H1 (cell line): ENCODE results near the gene PLXNA4. TPM values are rescaled to one million over a fixed set of nuclear protein-coding genes. Genes with fewer than 3 reads are reported as not detected.

Source experiments
- CTCF ChIA-PET: fragments of 300-600 bp; sonication (Branson Sonifier 250); formaldehyde crosslinking; loops from one replicate; lab custom pipeline; 2021; ENCODE audit not compliant: partially characterized antibody; lab: Charles Lee
- POLR2A ChIA-PET: fragments of 300-600 bp; sonication (Branson Sonifier 250); formaldehyde crosslinking; loops from one replicate; lab custom pipeline; 2021; ENCODE audit warnings: inconsistent platforms; ENCODE audit not compliant: partially characterized antibody; lab: Charles Lee
- DNase-seq, 2 experiments: peaks; one replicate each; pipeline versions ENCODE4 v3.0.0 to v3.0.0-alpha.2; 2010 to 2022; ENCODE audit warnings: low spot score in 2 of 2, low read depth in 1 of 2, mixed read lengths in 1 of 2
- FAIRE-seq: peaks from 2 replicates; lab custom pipeline; 2011; peaks lifted over from hg19 to GRCh38; lab: Jason Lieb, UNC
- H2AFZ ChIP-seq: 2 replicates; pipeline ENCODE4 v1.8.1; 2012; ENCODE audit warnings: low read length, inconsistent platforms
- H2AK5ac ChIP-seq: 2 replicates; pipeline ENCODE4 v1.6.1; 2013; ENCODE audit warnings: low read depth, low read length
- H2BK120ac ChIP-seq: replicated peaks from 2 replicates; pipeline ENCODE3; 2013; ENCODE audit warnings: low read depth, low read length, inconsistent platforms
- H2BK12ac ChIP-seq: 2 replicates; pipeline ENCODE4 v1.6.1; 2013; ENCODE audit warnings: low read depth, low read length
- H2BK15ac ChIP-seq: 2 replicates; pipeline ENCODE4 v1.6.1; 2013; ENCODE audit warnings: low read length
- H2BK20ac ChIP-seq: 2 replicates; pipeline ENCODE4 v1.6.1; 2013; ENCODE audit warnings: low read length
- H2BK5ac ChIP-seq: 2 replicates; pipeline ENCODE4 v1.6.1; 2013; ENCODE audit warnings: low read depth, low read length
- H3K14ac ChIP-seq: 2 replicates; pipeline ENCODE4 v1.6.1; 2013; ENCODE audit warnings: inconsistent platforms; ENCODE audit not compliant: insufficient read length
- H3K18ac ChIP-seq: 2 replicates; pipeline ENCODE4 v1.6.1; 2013; ENCODE audit warnings: low read length; ENCODE audit errors: extremely low read depth
- H3K23ac ChIP-seq: 2 replicates; pipeline ENCODE4 v1.6.1; 2013; ENCODE audit warnings: inconsistent platforms; ENCODE audit not compliant: insufficient read length
- H3K23me2 ChIP-seq: 2 replicates; pipeline ENCODE4 v1.6.1; 2013; ENCODE audit warnings: low read depth, low read length
- H3K27ac ChIP-seq: 2 replicates; pipeline ENCODE4 v1.6.1; 2011; ENCODE audit warnings: low read depth, low read length, inconsistent platforms
- H3K27me3 ChIP-seq, 4 experiments: replicated peaks in 1 of 4; 1 replicate in 1 of 4; 2 replicates in 3 of 4; pipeline versions ENCODE4 v1.6.1 to v1.8.1; 2011 to 2013; ENCODE audit warnings: low read length in 3 of 4, mild to moderate bottlenecking in 3 of 4, inconsistent platforms in 2 of 4, mixed read lengths in 2 of 4, moderate library complexity in 1 of 4; ENCODE audit not compliant: control insufficient read depth in 3 of 4, insufficient read depth in 3 of 4; ENCODE audit errors: extremely low read depth in 1 of 4
- H3K36me3 ChIP-seq, 4 experiments: 2 replicates each; pipeline versions ENCODE4 v1.6.1 to v1.8.1; 2011 to 2013; ENCODE audit warnings: mild to moderate bottlenecking in 4 of 4, low read length in 3 of 4, moderate library complexity in 2 of 4, control low read depth in 1 of 4, inconsistent platforms in 1 of 4; ENCODE audit not compliant: insufficient read depth in 4 of 4, control insufficient read depth in 2 of 4
- H3K4ac ChIP-seq: replicated peaks from 2 replicates; pipeline ENCODE3; 2013; ENCODE audit warnings: low read length, low read depth, mixed read lengths, inconsistent platforms; ENCODE audit not compliant: insufficient read length
- H3K4me1 ChIP-seq, 4 experiments: replicated peaks in 1 of 4; 1 replicate in 1 of 4; 2 replicates in 3 of 4; pipeline versions ENCODE4 v1.6.1 to v1.8.1; 2011 to 2013; ENCODE audit warnings: low read length in 3 of 4, inconsistent platforms in 2 of 4, mixed read lengths in 1 of 4; ENCODE audit not compliant: insufficient read depth in 4 of 4, control insufficient read depth in 3 of 4
- H3K4me2 ChIP-seq, 2 experiments: 2 replicates each; pipeline versions ENCODE4 v1.6.1 to v1.8.1; 2011 to 2013; ENCODE audit warnings: low read depth in 2 of 2, low read length in 2 of 2, control low read depth in 1 of 2, inconsistent platforms in 1 of 2, mild to moderate bottlenecking in 1 of 2; ENCODE audit not compliant: insufficient read depth in 1 of 2
- H3K4me3 ChIP-seq, 4 experiments: fragments of 200-600, 300-600 bp in 1 of 4; sonication (generic), shearing (Covaris generic), sonication (Bioruptor Twin) in 1 of 4; 2 replicates each; pipeline versions ENCODE4 v1.5.1 to v1.8.1; 2011 to 2016; ENCODE audit warnings: low read length in 4 of 4, low read depth in 3 of 4, control low read depth in 2 of 4, inconsistent platforms in 2 of 4, mild to moderate bottlenecking in 2 of 4, mixed read lengths in 1 of 4, moderate library complexity in 1 of 4; ENCODE audit not compliant: insufficient read depth in 2 of 4; ENCODE audit errors: extremely low read depth in 1 of 4
- H3K56ac ChIP-seq: replicated peaks from 2 replicates; pipeline ENCODE3; 2013; ENCODE audit warnings: low read depth, mild to moderate bottlenecking, mixed read lengths, low read length, inconsistent platforms; ENCODE audit not compliant: insufficient read length
- H3K79me1 ChIP-seq: 2 replicates; pipeline ENCODE4 v1.6.1; 2013; ENCODE audit warnings: low read depth, low read length, control low read depth
- H3K79me2 ChIP-seq, 2 experiments: 2 replicates each; pipeline versions ENCODE4 v1.6.1 to v1.8.1; 2012 to 2013; ENCODE audit warnings: low read length in 2 of 2, mild to moderate bottlenecking in 2 of 2, inconsistent platforms in 1 of 2; ENCODE audit not compliant: insufficient read depth in 2 of 2, control insufficient read depth in 1 of 2
- H3K9ac ChIP-seq, 4 experiments: replicated peaks in 1 of 4; 1 replicate in 1 of 4; 2 replicates in 3 of 4; pipeline versions ENCODE4 v1.6.1 to v1.8.1; 2011 to 2013; ENCODE audit warnings: low read depth in 3 of 4, low read length in 3 of 4, control low read depth in 2 of 4, mild to moderate bottlenecking in 2 of 4, moderate library complexity in 2 of 4, inconsistent platforms in 1 of 4; ENCODE audit errors: extremely low read depth in 1 of 4
- H3K9me3 ChIP-seq, 2 experiments: 2 replicates each; pipeline versions ENCODE4 v1.6.1 to v1.8.1; 2012 to 2013; ENCODE audit warnings: mild to moderate bottlenecking in 2 of 2, moderate library complexity in 2 of 2, control low read depth in 1 of 2, inconsistent platforms in 1 of 2, low read depth in 1 of 2, low read length in 1 of 2, mixed read lengths in 1 of 2; ENCODE audit not compliant: insufficient read depth in 2 of 2
- H4K20me1 ChIP-seq, 2 experiments: replicated peaks in 1 of 2; 2 replicates each; pipeline versions ENCODE3 to v1.8.1; 2011 to 2013; ENCODE audit warnings: inconsistent platforms in 2 of 2, low read length in 2 of 2, mild to moderate bottlenecking in 1 of 2; ENCODE audit not compliant: insufficient read depth in 2 of 2, control insufficient read depth in 1 of 2
- H4K5ac ChIP-seq: 2 replicates; pipeline ENCODE4 v1.6.1; 2013; ENCODE audit warnings: low read length, low read depth, mixed read lengths, inconsistent platforms; ENCODE audit not compliant: insufficient read length
- H4K8ac ChIP-seq: 2 replicates; pipeline ENCODE4 v1.8.0; 2013; ENCODE audit warnings: mild to moderate bottlenecking, moderate library complexity, low read length, inconsistent platforms; ENCODE audit not compliant: insufficient read depth; ENCODE audit errors: extremely low read depth
- H4K91ac ChIP-seq: replicated peaks from 2 replicates; pipeline ENCODE3; 2013; ENCODE audit warnings: low read length, mixed read lengths, inconsistent platforms; ENCODE audit not compliant: insufficient read length
- HDAC2 ChIP-seq, 2 experiments: fragments of 300-600 bp in 1 of 2; sonication (generic) in 1 of 2; IDR thresholded peaks; 2 replicates each; pipeline ENCODE4 v1.6.1; 2011 to 2012; ENCODE audit warnings: low read depth in 2 of 2, low read length in 2 of 2, mild to moderate bottlenecking in 2 of 2, moderate library complexity in 2 of 2, borderline replicate concordance in 1 of 2, inconsistent platforms in 1 of 2
- HDAC6 ChIP-seq: IDR thresholded peaks from one replicate; pipeline ENCODE4 v1.7.1; 2012; ENCODE audit warnings: low read depth, mild to moderate bottlenecking, inconsistent platforms, low read length, moderate library complexity
- NANOG ChIP-seq: IDR thresholded peaks from 2 replicates; pipeline ENCODE4 v1.6.1; 2011; ENCODE audit warnings: low read length, low read depth, mild to moderate bottlenecking, inconsistent platforms; ENCODE audit not compliant: insufficient read depth, poor library complexity, severe bottlenecking
- NRF1 ChIP-seq: IDR thresholded peaks from 2 replicates; pipeline ENCODE4 v1.6.1; 2011; ENCODE audit warnings: mild to moderate bottlenecking, low read depth, low read length, improper control_type of control experiment
- RAD21 ChIP-seq, 2 experiments: IDR thresholded peaks in 1 of 2; conservative IDR thresholded peaks in 1 of 2; 2 replicates each; pipeline ENCODE4 v1.6.1; 2011; ENCODE audit warnings: low read depth in 2 of 2, low read length in 2 of 2, improper control_type of control experiment in 1 of 2, inconsistent platforms in 1 of 2, mild to moderate bottlenecking in 1 of 2, moderate library complexity in 1 of 2
- RBBP5 ChIP-seq: IDR thresholded peaks from 2 replicates; pipeline ENCODE4 v1.7.1; 2012; ENCODE audit warnings: low read depth, mild to moderate bottlenecking, inconsistent platforms, low read length, moderate library complexity, borderline replicate concordance
- SRF ChIP-seq: IDR thresholded peaks from 2 replicates; pipeline ENCODE4 v1.6.1; 2011; ENCODE audit warnings: mild to moderate bottlenecking, low read depth, low read length, moderate library complexity
- TAF1 ChIP-seq: IDR thresholded peaks from 2 replicates; pipeline ENCODE4 v1.6.1; 2011; ENCODE audit warnings: mild to moderate bottlenecking, low read depth, low read length
- TBP ChIP-seq: IDR thresholded peaks from 2 replicates; pipeline ENCODE4 v1.6.1; 2011; ENCODE audit warnings: low read depth, low read length, improper control_type of control experiment
- WGBS, 2 experiments: shearing (Covaris generic) in 1 of 2; methylation state at CpG; one replicate each; pipeline versions ENCODE4 v1.1.6 to v1.1.7; 2013 to 2015; ENCODE audit warnings: low lambda C conversion rate in 2 of 2, mixed read lengths in 2 of 2, inconsistent platforms in 1 of 2, low coverage in 1 of 2, missing lambda C conversion rate in 1 of 2; ENCODE audit not compliant: insufficient replicate concordance in 2 of 2, insufficient coverage in 1 of 2, insufficient read length in 1 of 2; ENCODE audit errors: extremely low coverage in 1 of 2, missing lambda C conversion rate in 1 of 2; 5-methylcytosine and 5-hydroxymethylcytosine counted together
- polyA plus RNA-seq, 7 experiments: library from polyadenylated mRNA; depleted of rRNA in 3 of 7; stranded (reverse) in 5 of 7; unstranded in 2 of 7; fragments of >200 nt in 5 of 7; fragments of 200-250 nt in 2 of 7; gene quantifications; 1 replicate in 5 of 7; 2 replicates in 1 of 7; 4 replicates in 1 of 7; pipeline versions ENCODE4 v1.2.1 to v1.2.3, GENCODE V29; 2011 to 2013; ENCODE audit warnings: missing spikeins in 2 of 7, mixed read lengths in 2 of 7
- total RNA-seq: library from RNA; stranded (reverse); fragmentation: NEBNext Ultra II Directional; extraction: Animal tissue kit (Norgen Biotek cat#: 25700); gene quantifications from 2 replicates; pipeline ENCODE4 v1.2.1, GENCODE V29; 2021
- TF ChIP-seq, protein P1 (sequence below): IDR thresholded peaks from 2 replicates; pipeline ENCODE4 v1.6.1; 2012; ENCODE audit warnings: low read length, inconsistent platforms

Gene PLXNA4
- total and polyA plus RNA-seq, 2 of the 8 experiments (the other 6 are each of a cell fraction or from before 2014, with no cell fraction given), result 0.76 to 0.79 TPM

DNA sequence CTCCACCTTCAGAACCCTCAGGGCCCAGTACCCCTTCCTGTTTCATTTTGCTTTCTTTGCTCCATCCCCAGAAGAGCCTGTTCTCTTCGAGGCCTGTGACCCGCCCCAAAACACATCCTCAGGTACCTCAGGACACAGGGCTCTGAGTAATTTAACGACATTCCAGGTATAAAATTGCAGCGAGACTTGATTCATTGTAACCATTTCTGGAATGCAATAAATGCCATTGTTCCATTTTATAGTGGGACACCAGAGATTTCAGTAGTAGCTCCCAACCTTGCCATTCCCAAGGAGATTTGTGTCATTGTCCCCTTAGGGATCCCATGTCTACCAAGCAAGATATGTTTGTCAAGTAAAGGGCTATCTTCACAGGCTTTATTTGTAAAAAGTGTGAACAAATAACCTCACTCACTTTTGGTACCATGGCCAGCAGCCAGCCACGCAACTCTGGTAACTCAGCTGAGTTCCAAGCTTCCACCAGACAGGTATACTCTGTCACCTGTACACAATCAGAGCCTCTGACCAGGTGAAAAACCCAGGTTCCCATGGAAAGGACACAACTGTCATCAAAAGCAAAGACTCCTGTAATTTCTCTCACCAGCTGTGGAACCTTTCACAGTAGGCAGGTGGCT, 441.3 kb downstream of the PLXNA4 start:
- no peak overlapping the region for H2AK5ac ChIP-seq
- H2BK5ac ChIP-seq, result no peak overlapping the region
- WGBS, 2 experiments, result 90% methylated on average over 5 of the region's 5 CpGs; no CpG with 5 or more reads in 1 of the 2 experiments
- DNase-seq (no peak), FAIRE-seq (peak; percentile 45)
- no peaks in the 10 kb centered on the region for H3K23me2 ChIP-seq
- H4K8ac ChIP-seq, result no peak overlapping the region
- POLR2A ChIA-PET, result no interaction called here
- no peak overlapping the region for H2AFZ ChIP-seq
- no peak overlapping the region for H3K4me3 ChIP-seq
- no peak overlapping the region for H3K14ac ChIP-seq
- no peak overlapping the region for H3K4ac ChIP-seq
- no peak overlapping the region for H3K27ac ChIP-seq
- no peak overlapping the region for H2BK120ac ChIP-seq
- H3K4me2 ChIP-seq, result no peak overlapping the region
- H3K18ac ChIP-seq, result no peak overlapping the region
- H2BK12ac ChIP-seq, result no peak overlapping the region
- no peaks in the 10 kb centered on the region for H3K79me2 ChIP-seq
- H2BK15ac ChIP-seq, result no peak overlapping the region
- H3K56ac ChIP-seq, result no peak overlapping the region
- peaks cover 0 to 6% (median 2%) of the 10 kb centered on the region in 4 experiments; a peak in 3 of 7 replicates for H3K4me1 ChIP-seq
- H3K36me3 ChIP-seq, result no peaks in the 10 kb centered on the region
- CTCF ChIA-PET, result interaction anchor here (0.8 to 1.4 kb wide), 6 partner anchors 11 to 128 kb away, joined by 3 read pairs; no protein-coding TSS in a partner anchor
- no peaks in the 10 kb centered on the region for H3K9me3 ChIP-seq
- no peak overlapping the region for H3K9ac ChIP-seq
- H3K23ac ChIP-seq, result no peak overlapping the region
- H4K20me1 ChIP-seq, result no peaks in the 10 kb centered on the region
- no peaks in the 10 kb centered on the region for H3K79me1 ChIP-seq
- no peak overlapping the region for H4K91ac ChIP-seq
- H3K27me3 ChIP-seq, result no peaks in the 10 kb centered on the region; a peak in 1 of 7 replicates
- no peak overlapping the region for H4K5ac ChIP-seq
- H2BK20ac ChIP-seq, result no peak overlapping the region
- TF ChIP-seq TBP (no peak), RAD21 (IDR thresholded peaks at IDR 0.05 in 1 of 2, conservative IDR thresholded peaks at IDR 0.05 in 1 of 2; ENCODE audit: low read depth in 2 of 2, low read length in 2 of 2) (no peak), RBBP5 (no peak), HDAC6 (no peak), HDAC2 (IDR thresholded peaks at IDR 0.05; ENCODE audit: borderline replicate concordance in 1 of 2, low read depth in 2 of 2, low read length in 2 of 2) (no peak), NRF1 (no peak), SRF (no peak), NANOG (no peak), TAF1 (no peak)
- TF ChIP-seq, protein P1, sequence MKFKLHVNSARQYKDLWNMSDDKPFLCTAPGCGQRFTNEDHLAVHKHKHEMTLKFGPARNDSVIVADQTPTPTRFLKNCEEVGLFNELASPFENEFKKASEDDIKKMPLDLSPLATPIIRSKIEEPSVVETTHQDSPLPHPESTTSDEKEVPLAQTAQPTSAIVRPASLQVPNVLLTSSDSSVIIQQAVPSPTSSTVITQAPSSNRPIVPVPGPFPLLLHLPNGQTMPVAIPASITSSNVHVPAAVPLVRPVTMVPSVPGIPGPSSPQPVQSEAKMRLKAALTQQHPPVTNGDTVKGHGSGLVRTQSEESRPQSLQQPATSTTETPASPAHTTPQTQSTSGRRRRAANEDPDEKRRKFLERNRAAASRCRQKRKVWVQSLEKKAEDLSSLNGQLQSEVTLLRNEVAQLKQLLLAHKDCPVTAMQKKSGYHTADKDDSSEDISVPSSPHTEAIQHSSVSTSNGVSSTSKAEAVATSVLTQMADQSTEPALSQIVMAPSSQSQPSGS, result no peak
